HG02938 (cell line): ENCODE data around the gene IGFL4.

Experiments
- ATAC-seq: cut with Tn5 transposase; IDR thresholded peaks from one replicate; pipeline ENCODE4 v1.9.1; 2021; ENCODE audit warnings: mild to moderate bottlenecking, moderate library complexity; ENCODE audit not compliant: unreplicated experiment

Gene IGFL4

DNA sequence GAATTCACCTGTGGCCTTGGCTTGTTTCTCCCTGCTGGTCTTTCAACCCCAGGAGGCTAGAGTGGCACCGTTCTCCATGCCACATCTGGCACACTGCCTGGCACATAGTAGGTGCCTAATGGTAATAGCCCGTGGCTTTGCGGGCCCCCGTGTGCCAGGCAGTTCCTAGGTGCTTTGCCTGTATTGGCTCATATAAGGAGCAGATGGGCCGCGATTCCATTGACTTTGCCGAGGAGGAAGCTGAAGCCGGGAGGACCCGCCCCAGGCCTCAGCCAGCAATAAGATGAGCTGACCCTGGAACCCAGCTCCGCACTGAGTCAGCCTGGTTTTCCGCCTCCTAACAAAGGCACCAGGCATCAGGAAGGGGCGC lies 18.8 kb downstream of the IGFL4 start:
- no peak for ATAC-seq

DNA sequence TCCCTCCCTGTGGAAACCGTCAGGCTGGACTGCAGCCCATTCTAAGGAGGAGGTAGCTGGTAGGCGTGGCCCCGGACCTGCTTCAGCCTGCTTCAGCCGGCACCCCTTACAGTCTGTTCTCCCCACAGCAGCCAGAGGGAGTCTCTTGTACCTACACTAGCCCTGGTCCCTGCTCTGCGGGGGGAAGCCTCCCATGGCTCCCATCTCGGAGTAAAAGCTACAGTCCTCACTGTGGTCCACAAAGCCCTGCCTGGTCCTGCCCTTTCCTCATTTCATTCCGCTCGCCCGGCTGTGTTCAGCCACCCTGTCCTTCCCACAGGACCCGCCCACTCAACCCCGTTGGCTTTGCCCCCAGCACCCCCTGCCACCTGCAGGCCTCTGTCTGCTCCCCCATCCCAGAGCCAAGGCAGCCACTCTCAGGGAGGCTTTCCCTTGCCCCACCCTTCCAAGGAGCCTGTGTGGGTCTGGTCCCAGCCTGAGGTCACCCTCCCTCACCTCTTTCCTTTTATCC lies 19.2 kb downstream of the IGFL4 start:
- no peak for ATAC-seq

DNA sequence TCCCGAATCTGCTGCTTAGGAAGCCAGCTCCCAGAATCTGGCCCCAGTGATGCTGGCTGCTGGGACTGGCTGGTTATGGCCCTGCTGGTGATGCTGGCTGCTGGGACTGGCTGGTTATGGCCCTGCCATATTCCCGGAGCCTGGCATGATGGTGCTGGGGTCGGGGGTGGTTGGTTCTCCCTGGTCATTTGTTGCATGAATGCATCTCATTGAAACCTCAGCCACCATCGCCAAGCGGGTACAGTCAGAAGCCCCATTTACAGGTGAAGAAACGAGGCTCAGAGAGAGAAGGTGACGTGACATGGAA lies 20.0 kb downstream of the IGFL4 start:
- ATAC-seq, result no peak

DNA sequence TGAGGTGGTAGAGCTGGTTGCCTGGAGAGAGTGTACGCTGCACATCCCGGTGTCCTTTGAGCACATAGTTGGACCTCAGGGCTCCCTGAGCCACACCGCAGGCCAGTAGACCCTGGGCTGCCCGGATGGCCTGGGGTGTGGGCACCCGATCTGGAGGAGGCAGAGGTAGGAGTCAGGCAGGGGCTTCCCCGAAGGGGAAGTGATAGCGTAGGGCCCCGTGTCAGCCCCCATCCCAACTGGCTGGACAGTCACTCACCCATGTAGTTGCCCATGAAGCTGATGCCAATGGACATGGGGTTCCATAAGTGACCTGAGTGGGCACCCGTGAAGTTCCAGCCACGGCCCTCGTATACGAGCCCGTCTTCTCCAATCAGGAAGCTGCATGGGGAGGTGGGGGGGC lies 21.5 kb downstream of the IGFL4 start:
- no peak for ATAC-seq

DNA sequence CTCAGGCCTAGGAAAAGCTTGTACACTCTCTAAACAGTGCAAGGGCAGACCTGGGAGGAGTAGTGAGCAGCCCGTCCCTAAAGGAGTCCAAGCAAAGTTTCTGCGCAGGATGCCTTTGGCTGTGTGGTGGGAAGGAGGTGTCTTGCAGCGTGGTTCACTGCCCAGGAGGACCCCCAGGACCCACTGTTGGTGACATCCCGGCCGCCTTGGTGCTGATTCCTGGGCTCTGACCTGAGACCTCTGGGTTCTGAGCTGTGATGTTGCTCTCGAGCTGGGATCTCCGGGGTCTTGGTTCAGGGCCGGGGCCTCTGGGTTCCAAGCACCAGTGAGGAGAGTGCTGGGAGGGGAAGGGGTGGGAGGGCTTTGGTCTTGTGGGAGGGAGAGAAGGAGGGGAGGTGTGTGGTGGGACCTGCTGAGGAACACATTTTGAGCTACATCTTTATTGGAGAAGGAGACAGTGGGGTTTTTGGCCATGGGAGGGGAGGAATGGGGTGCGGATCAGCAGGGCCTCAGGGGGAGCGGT lies 22.0 kb downstream of the IGFL4 start:
- no peak for ATAC-seq

DNA sequence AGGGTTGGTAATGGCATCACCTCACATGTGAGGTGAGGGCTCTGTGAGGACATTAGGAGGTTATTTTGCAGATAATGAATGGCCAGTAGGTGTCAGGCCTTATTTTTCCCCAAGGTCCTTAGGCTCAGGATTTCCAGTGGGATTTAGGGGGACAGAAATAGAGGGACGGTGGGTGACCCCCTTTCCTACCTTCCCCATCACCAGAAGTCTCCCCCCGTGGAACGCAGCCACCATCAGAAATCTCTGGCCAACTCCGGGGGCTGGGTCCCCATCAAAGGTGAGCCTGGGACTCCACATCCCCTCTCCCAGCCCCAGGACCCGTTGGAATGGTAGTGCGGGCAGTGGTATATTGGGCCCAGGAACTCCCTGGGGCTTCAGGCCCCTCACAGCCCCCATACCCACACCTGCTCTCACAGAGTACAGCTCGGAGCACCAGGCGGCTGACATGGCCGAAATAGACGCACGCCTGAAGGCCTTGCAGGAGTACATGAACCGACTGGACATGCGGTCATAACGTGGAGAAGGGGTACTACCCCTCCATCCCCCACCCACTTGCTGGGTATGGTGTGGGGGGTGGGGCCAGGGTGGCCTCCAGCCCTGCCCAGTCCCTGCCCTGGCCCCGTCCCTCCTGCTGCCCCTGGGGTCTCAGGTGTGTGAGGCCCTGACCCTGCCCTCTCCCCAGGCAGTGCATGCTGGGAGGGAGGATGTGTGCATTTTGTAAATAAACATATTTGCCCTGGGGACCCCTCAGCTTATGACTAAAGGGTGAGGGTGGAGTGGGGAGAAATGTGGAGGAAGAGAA lies 22.7 kb downstream of the IGFL4 start:
- no peak for ATAC-seq

DNA sequence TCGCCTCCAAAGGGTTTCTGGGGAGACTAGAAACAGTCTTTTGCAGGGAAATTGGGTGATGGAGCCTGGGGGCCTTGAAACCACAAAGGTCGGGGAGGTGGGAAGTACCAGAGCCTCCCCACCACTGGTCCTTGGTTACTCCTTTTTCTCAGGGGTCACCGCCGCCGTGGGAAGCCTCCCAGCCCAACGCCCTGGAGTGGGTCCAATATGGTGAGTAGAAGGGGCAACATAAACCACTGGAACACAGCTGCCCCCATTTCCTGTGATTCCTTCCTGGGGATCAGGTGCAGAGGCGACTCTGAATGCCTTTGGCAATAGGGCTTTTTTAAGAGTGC lies 23.7 kb downstream of the IGFL4 start:
- ATAC-seq, result no peak

DNA sequence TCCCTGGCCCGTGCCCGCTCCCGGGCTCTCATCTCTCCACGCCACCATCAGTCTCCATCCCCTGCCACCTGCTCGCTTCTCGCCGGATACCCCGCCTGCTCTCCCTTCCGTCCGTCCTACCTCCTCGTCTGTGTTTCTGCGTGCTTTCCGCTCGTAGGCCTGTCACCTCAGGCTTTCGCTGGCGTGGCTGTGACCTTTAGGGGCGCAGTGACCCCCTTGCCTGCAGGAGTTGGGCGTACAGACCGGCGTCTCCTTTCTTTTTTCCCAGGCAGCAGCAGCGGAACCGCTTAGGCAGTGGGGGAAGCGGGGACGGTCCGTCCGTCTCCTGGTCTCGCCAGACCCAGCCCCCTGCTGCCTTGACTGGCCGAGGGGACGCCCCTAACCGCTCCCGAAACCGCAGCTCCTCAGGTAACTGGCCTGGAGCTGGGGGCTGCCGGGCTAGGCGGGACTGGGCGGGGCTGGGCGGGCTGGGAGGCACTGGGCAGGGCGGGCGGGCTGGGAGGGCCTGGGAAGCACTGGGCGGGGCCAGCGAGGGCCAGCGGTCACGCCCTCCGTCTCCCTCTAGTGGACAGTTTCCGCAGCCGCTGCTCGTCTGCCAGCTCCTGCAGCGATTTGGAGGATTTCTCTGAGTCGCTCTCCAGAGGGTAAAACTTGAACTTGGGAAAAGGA lies 24.2 kb downstream of the IGFL4 start:
- no peak for ATAC-seq

DNA sequence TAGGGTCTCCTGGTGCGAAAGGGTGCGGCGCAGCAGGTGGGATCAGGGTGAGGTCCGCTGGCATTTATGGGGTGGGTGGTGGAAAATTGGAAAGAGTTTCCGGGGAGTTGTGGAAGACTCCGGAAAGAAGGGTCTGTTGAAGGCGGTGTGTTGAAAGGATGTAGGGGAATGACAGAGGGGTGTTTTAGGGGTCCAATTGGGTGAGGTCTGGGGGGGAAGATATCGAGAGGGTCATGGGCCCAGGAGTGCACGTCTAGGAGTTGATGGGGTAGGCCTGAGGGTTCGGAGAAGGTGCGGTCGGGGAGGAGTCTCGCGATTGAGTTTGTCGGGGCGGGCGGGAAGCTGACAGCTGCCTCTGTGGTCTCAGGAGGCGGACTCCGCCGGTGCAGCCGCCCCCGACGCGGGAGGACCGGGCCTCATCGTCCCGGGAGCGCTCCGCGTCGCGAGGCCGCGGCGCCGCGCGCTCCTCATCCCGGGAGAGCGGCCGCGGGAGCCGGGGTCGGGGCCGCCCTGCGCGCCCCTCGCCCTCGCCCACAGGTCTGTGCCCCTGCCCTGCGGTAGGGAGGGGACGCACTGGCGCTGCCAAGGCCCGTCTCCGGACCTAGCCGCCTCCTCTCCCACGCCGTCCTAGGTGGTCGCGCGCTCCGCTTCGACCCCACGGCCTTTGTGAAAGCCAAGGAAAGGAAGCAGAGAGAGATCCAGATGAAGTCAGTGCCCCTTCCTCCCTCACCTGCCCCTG lies 24.9 kb downstream of the IGFL4 start:
- no peak for ATAC-seq

DNA sequence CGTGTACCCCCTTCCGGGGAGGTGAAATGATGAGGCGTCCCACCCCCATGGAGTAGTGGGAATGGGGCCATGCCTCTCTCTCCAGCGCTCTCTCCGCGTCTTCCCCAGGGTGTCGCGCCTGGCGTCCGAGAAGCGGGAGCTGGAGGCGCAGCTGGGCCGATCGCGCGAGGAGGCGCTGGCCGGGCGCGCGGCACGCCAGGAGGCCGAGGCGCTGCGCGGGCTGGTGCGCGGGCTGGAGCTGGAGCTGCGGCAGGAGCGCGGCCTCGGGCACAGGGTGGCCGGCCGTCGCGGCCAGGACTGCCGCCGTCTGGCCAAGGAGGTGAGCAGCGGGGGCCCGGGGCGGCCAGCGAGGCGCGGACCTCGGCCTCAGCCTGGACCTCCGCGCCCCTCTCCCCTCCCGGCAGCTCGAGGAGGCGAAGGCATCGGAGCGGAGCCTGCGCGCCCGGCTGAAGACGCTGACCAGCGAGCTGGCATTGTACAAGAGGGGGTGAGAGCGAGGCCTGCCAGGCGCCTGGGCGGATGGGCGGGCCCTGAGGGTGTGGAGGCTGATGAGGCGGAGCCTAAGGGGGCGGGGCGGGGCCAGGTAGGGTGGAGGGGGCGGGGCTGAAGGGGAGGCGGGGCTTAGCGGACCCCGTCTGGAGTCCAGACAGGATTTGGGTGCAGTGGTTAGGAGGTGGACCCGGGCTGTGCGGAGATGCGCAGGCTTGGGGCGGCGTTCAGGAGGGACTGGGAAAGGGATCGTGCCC lies 25.7 kb downstream of the IGFL4 start:
- no peak for ATAC-seq

DNA sequence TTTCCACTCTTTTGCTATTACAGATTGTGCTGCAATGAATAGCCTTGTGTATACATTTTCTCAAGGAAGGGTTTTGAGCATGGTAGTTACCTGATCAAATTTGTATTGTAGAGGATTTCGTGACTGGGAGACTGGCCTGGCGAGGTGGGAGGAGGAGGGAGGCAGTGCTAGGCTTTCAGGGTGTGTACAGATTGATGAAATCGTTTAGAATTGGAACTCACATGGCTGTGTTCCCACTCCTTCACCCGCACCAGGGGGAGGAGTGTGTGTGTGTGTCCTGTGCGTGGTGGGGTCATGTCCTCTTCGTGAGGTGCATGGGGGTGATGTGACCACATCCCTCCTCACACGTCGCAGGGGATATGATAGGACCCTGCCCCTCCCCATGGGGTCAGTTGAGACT lies 26.3 kb downstream of the IGFL4 start:
- no peak for ATAC-seq

DNA sequence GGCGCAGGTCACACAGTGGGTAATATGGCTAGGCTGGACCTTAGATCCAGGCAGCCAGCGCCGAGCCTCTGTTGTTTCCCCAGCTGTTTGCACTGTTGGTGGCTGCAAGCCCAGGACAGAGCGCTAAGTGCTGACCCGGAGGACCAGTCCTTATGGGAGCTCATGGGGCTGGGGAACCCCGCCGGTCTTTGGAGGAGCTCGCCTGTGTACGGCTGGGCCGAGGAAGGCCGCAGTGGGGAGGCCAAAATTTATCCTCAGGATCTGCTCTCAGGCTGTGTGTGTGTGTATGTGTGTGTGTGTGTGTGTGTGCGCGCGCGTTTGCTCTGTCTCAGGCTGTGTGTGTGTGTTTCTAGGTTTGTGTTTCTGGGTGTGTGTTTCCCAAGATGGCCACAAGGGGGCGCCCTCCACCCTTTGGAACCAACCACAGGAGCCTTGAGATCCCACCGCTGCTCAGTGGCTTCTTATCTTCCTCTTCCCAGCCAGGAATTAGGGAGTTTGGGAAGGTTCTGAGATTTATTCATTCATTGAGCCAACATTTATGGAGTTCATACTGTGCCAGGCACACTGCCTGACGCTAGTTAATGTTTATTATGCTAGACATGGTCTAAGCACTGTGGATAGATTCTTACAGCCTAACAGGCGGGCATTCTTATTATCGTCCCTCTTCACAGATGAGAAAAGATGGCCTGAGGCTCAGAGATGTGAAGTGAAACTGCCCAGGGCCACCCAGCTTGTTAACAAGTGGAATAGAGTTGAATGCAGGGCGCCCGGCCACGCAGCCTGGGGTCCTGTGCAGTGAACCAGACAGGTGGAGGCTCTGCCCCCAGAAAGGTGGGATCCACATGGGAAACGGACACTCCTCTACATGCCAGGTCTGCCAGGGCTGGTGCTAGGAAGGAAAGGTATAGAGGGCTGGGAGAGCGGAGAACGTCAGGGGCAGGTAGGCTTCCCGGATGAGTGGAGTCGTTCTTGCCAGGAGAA lies 31.0 kb downstream of the IGFL4 start:
- ATAC-seq, result no peak

DNA sequence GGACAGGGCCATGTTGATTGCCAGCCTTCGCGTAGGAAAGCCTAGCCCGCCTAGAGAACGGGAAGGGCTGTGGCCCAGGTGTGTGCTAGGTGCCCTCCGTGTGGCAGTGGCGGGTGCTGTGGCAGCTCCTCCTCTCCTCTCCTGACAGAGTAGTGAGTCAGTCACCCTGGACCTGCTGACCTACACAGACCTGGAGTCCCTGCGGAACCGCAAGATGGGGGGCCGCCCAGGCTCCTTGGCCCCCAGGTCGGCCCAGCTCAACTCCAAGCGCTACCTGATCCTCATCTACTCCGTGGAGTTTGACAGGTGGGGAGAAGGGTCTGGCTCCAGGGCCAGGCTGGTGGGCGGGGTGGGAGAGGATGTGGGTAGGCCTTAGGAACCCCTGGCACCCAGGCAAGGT lies 34.4 kb downstream of the IGFL4 start:
- no peak for ATAC-seq

DNA sequence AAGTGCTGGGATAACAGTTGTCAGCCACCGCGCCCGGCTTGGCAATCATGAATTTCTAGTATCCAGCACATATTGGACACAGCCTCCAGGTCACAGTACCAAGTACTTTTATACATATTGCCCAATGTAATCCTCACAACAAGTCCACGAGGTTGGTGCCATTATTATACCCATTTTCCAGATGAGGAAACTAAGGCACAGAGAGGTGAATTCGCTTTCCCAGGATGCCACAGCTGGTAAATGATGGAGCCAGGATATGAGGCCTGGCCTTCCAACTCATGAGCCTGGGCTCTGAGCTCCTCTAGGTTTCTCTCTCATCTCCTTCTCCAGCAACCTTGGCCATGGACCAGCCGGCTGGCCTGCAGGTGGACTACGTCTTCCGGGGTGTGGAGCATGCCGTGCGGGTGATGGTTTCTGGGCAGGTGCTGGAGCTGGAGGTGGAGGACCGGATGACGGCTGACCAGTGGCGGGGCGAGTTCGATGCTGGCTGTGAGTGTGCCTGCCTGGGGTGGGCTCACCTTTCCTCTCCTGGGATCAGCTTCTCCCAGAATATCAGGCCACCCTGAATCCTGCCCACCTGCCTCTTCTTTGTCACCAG lies 38.0 kb downstream of the IGFL4 start:
- no peak for ATAC-seq

DNA sequence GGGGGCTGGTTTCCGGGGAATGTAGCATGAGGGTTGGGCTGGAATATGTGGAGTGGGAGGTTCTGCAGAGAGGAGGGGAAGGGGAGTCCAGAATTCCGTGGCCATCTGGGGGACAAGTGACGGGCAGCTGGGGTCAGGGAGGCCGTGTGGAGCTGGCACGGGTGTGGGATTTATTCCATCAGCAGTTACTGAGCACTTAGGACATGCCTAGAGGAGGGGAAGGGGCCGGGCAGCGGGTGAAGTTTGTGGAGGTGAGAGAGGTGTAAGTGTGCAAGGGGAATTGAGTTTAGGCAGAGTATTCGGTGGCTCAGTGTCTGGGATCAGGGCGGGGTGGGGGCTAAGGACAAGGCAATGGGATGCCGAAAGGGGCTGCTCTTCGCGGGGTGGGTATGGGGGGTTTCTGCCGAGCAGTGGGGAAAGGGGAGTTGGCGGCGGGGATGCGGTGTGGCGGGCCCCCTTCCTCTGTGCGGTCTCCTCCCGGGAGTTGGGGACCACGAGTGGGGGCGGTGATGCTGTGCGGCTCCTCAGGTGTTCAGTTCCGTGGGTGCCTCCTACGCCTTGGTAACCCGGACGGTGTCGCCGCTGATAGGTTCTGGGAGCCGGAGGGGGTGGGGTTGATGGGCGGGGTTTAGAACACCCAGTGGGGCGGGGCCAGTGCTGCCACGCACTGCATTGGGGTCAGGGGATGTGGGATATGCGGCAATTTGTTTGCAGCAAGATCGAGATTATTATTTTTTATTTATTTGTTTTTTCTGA lies 40.1 kb downstream of the IGFL4 start:
- no peak for ATAC-seq

DNA sequence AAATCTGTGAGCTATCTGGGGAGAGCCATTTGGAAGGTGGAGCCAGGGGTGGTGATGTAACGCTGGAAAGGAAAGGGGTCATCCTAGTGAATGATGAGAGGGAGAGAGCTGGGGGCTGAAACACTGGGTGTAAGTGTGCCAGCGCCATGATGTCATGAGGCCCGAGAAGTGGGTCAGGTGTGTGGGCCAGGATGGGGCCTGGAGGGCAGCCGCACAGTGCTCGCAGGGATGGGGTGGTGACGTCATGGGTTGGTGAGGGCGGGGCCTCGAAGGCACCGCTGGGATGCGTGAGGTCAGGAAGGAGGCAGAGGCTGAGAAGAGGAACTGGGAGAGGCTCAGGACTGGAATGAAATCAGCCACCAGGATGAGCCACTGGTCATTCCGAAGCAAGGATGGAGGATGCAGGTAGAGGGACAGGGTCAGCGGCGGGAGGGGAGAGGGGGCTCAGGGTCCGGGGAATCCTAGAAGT lies 41.1 kb downstream of the IGFL4 start:
- ATAC-seq, result no peak

DNA sequence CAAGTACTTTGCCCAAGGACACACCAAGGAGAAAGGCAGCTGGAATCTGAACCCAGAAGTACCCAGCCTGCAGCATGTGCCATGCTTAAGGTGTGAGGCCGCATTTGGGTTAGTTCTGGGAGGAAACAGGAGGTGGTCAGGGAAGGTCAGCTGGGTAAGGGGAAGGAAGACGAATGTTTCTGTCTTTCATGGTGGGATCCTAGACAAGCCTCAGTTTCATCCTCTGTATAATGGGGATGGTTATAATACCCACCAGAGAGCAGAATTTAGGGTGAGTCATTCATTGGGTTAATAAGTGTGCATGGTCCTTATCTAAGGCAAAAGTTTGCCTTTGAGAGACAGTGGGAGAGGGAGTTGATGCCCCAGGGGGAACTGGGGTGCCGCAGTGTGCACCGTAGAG lies 42.0 kb downstream of the IGFL4 start:
- ATAC-seq, result no peak

DNA sequence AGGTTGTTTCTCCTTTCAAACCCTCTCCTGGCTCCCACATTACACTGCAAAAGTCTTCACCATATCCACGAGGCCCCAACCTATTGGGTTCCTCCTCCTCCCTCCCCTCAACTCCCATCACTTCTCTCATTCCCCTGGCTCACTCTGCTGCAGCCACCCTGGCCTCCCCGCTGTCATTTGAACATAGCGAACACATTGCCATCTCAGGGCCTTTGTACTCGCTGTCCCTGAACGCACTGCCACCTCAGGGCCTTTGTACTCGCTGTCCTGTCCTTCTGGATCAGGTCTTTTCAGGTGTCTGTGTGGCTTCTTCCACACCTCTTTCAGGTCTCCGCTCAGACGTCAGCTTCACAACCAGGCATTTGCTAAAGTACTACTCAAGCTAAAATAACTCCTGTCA lies 43.9 kb downstream of the IGFL4 start:
- no peak for ATAC-seq
